ENCODE measurements around the gene GPR35.

DNA sequence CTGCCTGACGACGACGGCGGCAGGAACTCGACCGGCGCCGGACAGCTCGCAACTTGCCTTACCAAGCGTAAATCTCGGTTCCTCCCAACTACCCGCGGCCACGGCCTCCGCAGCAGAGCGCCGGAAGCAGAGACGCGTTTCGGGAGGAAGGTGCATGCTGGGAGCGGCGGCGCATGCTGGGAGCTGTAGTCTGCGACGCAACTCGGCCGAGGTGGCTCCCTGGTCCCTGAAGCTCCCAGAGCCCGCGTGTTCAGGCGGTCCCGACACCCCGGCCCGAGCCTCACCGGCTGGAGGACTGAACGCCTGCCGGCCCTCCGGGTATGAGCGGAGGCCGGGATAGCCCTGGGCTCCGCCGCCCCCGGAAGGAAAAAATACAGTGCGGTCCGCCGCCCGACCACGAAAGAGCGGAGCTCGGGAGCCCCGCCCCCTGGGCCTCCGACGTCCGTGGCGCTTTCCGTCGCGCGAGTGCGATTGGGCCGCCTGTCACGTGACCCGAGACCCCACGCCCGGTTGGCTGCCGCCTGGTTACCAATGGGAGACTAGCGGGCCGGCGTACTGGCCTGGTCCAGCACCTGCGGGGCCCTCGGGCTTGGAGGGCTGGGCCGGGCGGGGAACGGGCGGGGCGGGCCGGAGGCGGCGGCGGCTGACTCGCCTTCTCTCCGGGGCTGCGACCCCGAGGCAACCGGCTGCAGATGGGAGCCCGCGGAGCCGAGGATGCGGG lies 38.9 kb upstream of the GPR35 start, which contains the start of gene CAPN10:
- TF ChIP-seq, protein P1, sequence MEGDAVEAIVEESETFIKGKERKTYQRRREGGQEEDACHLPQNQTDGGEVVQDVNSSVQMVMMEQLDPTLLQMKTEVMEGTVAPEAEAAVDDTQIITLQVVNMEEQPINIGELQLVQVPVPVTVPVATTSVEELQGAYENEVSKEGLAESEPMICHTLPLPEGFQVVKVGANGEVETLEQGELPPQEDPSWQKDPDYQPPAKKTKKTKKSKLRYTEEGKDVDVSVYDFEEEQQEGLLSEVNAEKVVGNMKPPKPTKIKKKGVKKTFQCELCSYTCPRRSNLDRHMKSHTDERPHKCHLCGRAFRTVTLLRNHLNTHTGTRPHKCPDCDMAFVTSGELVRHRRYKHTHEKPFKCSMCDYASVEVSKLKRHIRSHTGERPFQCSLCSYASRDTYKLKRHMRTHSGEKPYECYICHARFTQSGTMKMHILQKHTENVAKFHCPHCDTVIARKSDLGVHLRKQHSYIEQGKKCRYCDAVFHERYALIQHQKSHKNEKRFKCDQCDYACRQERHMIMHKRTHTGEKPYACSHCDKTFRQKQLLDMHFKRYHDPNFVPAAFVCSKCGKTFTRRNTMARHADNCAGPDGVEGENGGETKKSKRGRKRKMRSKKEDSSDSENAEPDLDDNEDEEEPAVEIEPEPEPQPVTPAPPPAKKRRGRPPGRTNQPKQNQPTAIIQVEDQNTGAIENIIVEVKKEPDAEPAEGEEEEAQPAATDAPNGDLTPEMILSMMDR (IDR thresholded peaks at IDR 0.05; ENCODE audit: low read depth, low read length, poor library complexity, severe bottlenecking): no peak
- no peak for TF ChIP-seq EZH2phosphoT487 (IDR thresholded peaks at IDR 0.05; ENCODE audit: borderline replicate concordance, low read length)

Data from DOHH2 (cell line).